NCI-H1105 (cell line): ENCODE measurements around the gene OPCML.

Experiments used
- DNase-seq: peaks from one replicate; lab custom pipeline; 2025; lab: John Stamatoyannopoulos, UW

The OPCML gene

DNA sequence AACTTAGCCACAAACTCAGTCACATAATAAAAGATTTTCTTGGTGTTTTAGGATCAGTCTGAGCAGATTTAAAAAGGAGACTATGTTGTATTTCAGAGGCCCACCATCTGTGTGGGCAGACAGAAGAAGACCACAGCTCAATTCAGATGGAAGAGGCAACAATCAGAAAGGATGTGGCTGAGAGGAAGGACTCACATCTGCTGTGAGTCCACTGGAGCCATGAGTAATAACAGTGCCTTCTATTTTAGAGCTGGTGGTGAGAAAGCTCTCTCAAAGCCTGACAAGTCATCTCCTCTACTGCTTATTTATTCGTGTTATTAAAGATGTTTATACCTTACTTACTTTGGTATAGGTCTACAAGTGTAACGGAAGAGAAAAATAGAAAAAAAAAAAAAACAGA lies 357.2 kb downstream of the OPCML start:
- DNase-seq, result no peak

DNA sequence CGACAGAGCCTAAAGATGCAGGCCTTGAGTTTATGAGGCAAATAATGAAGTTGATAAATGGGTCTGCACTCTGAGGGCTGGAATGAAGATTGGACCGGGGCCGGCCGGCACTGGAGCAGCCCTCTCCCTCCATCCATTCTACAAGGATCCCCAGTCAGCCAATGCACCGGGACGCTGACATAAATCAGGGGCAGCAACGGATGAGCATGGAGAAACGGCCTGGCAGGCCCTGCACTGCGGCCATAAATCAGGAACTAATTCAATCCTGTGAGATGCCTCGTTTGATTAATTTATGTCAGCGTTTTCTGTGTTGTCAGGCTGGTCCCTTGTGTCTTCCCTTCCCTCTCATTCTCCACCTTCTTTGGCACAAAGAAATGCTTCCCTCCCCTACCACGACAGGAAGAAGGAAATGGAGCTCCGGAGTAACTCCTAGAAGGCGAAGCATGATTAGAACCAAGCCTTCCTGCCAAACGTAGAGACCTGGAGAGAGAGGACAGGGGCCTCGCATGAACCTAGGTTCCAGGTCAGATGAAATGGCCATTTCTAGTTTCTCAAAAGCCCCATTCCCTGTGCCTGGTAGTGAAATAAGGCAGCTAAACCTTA lies 358.4 kb downstream of the OPCML start:
- no peak for DNase-seq

- DNase-seq, result no peak
Observed at GRCh38 chr11:133172349-133172748, 360.0 kb downstream of the OPCML start.

- DNase-seq, result no peak
Observed at GRCh38 chr11:133171374-133171773, 360.9 kb downstream of the OPCML start.

- no peak for DNase-seq
Observed at GRCh38 chr11:133168016-133168415, 364.3 kb downstream of the OPCML start.

- no peak for DNase-seq
Observed at GRCh38 chr11:133166662-133167061, 365.6 kb downstream of the OPCML start.

DNA sequence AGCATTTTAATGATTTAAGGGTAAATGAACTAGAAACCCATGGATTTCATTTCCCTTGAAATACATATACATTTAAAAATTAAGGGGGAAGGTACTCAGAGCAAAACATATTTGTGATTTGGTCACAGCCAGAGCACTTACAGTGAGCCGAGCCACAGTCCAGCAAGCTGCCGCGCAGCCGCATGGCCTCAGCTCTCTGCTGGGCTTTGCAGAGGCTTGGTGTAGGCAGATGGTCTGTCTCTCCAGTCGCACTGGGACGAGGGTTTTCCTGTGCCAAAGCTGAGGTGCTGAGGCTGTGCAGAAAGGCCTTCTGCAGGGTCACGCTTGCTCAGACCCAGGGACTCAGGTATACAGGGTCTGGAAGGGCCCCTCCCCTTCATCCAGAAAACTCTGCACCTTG lies 367.3 kb downstream of the OPCML start:
- DNase-seq, result no peak

DNA sequence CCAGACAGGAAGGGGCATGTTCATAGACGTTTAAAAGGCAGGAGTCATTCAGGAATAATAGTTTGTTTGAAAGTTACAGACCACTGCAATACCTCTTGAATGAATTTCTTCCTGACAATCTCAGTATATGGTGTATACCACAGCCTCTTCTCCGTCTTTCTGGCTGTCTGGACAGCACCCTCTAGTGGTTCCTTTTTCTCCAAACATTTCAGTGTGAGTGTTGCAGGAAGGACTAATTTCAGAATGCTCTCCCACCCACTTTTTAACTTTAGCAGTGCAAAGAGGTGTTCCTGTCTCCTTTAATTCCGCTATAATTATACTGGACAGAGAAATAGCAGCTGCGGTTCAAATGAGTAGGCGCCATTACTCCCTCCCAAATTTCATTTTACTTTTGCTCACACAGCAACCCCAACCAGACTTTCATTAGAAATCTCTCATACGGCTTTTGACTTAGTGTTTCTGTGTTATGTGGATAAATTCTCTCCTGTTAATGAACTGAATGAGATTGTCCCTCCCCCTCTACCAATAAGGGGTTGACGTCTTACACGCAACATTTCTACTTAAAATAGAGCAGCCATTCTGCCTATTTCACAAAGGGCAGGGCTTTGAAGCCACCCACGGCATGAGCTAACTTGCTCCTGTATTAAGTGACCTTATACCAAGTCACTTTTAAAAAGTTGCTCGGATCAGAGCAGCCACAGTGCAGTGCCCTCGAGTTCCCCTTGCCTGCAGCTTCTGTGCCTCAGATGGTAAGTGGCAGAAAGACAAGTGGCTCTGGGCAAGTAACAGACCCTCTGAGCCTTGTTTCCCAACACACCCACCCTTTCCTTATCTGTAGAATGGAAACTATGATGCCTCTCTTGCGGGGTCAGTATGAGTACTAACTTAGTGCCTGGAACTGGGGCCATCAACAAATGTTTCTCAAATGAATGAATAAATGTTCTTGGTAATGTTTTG lies 368.6 kb downstream of the OPCML start:
- DNase-seq, result peak; percentile 60

GRCh38 chr11:133162227-133162626 lies 370.1 kb downstream of the OPCML start:
- no peak for DNase-seq

GRCh38 chr11:133160754-133161153 lies 371.5 kb downstream of the OPCML start:
- no peak for DNase-seq

GRCh38 chr11:133156986-133157745 lies 375.1 kb downstream of the OPCML start:
- no peak for DNase-seq

GRCh38 chr11:133154781-133155180 lies 377.5 kb downstream of the OPCML start:
- DNase-seq, result no peak

- no peak for DNase-seq
Observed at GRCh38 chr11:133154076-133154475, 378.2 kb downstream of the OPCML start.

DNA sequence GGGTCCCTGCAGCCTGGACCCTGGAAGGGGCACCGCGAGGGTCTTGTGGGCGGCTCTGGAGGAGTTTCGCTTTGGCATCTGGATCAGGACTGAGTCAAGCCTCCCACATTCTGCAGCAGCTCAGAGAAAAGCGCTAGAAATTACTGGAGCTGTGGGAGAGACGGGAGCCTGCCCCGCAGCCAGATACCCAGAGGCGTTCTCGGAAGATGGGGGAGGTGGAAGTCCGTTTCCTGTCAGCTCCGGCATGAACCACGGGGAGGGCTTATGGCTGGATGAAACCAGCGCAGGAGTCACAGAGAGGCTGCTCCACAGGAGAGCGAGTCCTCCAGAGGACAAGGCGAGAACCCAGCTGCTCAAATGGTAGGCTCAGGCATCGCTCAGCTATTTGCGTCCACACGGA lies 379.3 kb downstream of the OPCML start:
- no peak for DNase-seq

- DNase-seq, result no peak
Observed at GRCh38 chr11:133149698-133150097, 382.6 kb downstream of the OPCML start.

DNA sequence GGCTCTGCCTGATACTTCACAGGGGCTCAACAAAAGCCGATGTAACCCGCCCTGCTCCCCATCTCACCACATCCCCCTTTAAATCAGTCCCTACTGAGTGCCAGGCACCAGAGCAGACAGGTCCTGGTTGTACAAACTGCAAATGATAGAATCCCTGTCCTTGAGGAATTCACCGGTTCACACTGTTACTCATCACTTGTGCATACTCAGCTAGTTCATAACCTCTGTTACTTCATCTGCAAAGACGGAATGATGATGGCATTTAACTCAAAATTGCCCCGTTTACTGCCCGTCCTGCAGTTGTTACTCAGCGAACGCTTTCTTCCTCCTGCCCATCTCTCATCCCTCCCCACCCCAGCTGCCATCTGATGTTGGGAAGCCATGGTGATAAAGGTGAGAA lies 384.7 kb downstream of the OPCML start:
- DNase-seq, result no peak

DNA sequence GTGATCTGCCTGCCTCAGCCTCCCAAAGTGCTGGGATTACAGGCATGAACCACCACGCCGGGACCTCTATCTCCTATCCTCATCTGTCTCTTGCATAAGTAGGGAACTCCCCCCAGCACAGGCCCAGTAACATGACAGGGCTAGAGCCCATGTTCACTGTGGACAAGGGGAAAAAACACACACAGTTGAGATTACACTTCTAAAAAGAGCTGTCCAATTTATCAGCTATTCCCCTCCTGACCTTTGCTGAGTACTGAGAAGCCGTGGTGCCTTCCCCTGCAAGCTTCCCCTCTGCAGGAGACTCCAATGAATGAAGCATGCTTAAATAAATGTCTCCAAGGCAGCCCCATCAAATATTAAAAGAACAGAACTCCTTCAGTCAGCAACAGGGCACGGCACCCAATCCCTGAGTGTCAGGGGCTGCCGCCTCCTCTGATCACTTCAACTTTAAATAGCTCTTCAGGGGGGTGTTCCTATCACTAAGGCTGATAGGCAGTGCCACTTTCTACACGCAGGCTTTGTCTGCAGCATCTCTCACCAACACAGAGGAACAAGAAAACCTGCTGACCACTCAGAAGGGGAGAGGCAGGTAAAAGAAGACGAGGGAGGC lies 385.5 kb downstream of the OPCML start:
- DNase-seq, result no peak

GRCh38 chr11:133137939-133138338 lies 394.4 kb downstream of the OPCML start:
- DNase-seq, result no peak

DNA sequence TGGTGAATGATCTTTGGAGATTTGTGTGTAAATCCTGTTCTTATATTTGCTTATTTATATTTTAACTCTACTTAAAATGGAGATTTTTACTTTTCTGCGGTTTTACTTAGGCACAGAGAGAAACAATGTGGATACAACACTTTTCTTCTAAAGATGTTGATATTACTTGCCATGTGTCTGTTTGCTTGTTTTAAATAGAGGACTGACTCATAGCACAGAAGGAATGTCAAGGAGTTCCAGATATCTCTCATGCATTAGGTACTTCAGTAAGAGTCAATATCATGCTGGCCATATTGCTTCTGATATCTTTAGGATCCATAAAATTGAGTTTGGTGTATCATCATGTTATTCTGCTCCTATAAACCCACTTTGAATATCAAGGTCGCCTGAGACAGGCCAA lies 395.0 kb downstream of the OPCML start:
- no peak for DNase-seq

DNA sequence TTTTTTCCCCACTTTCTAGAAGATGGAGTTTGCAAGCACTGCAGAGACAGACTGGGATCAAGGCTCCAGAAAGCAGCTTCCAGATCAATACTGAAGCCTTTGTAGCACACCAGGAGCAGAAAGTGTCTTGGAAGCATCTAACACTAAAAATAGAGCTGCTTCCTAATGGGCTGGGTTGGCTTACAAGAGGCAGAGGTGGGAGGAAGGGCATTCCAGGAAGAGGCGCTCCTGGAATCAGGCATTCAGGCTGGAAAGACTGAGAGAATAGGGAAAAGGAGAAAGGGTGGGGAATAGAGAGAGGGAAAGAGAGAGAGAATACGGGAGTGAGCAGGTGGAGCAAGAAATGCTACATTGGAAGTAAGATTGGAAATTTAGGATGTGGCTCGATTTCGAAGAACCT lies 395.9 kb downstream of the OPCML start:
- no peak for DNase-seq

DNA sequence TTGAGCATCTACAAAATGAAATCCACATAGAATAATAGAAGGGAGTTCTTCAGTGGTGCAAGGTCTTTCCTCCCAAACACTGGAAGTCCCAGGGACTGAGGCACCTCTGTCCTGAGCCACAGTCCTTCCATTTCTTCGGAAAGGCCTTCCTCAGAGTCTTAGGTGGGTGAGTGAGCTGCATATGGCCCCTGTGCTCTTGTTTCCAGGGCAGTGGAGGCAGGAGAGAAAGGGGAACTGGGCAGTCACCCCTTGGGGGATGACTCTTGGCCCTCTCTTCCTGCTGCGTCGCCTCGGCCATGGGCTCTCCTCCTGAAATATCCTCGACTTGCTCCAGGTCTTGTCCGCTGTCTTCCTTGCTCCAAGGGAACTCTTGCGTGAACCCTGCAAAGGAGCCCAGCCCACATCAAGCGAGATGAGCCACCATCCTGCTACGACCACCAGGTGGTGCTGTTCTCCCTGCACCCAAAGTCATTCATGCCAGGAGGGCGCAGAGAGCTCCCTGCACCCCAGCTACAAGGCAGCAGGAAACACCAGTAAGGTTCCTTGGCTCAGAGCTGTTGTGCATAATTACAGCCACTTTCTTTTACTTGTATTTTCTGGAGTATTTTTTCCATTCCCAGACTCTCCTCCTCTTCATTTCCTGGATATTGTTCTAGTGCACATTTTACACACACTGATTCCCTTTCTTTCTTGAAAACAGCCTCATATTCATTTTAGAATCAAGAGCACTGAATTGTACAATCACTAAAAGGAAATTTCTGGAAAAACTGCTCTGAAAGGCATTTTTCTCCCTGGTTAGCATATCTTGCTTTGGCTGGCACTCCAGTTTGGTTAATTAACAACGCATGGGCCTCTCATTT lies 397.8 kb downstream of the OPCML start:
- DNase-seq, result peak; percentile 67
